Cerebellar nuclear complex (tissue), 1 donor: Measurements from ENCODE around the gene OR5B3.
"Not testable (repeated sequence)": the region's sequence is repeated elsewhere in the genome, so short reads cannot be mapped to it uniquely, and the experiment has no call there.

Source experiments
- DNase-seq, 2 experiments: peaks; one replicate each; lab custom pipeline; 2025; lab: John Stamatoyannopoulos, UW

The OR5B3 gene

GRCh38 chr11:58406774-58407173, at the start of gene OR5B3:
Gene OR5B3, minus strand, starts transcription at chr11:58406874. Its CDS starts 3,465 bp downstream, at chr11:58403409.
- DNase-seq, result no peak

- no peak for DNase-seq
These were observed 44.9 kb upstream of the OR5B3 start for GRCh38 chr11:58451585-58451984.

- no peak for DNase-seq
These were observed 39.6 kb upstream of the OR5B3 start for GRCh38 chr11:58446294-58446693.

- no peak for DNase-seq
These were observed 37.6 kb upstream of the OR5B3 start for GRCh38 chr11:58444300-58444699.

GRCh38 chr11:58442136-58442535, 35.5 kb upstream of the OR5B3 start, which contains the start of gene OR5B12:
Gene OR5B12, minus strand, starts transcription at chr11:58442236. Its CDS starts 2,085 bp downstream, at chr11:58440151.
- DNase-seq, result no peak

- no peak for DNase-seq
These were observed 31.8 kb upstream of the OR5B3 start for GRCh38 chr11:58438486-58438885.

- DNase-seq, result no peak
These were observed 27.5 kb upstream of the OR5B3 start for GRCh38 chr11:58434217-58434616.

GRCh38 chr11:58433638-58434203, 27.0 kb upstream of the OR5B3 start:
- DNase-seq, result no peak

- DNase-seq, result no peak
These were observed 22.6 kb upstream of the OR5B3 start for GRCh38 chr11:58429273-58429672.

- DNase-seq, result no peak
These were observed 21.3 kb upstream of the OR5B3 start, which contains the start of gene OR5B2 for GRCh38 chr11:58428021-58428420. Gene OR5B2, minus strand, starts transcription at chr11:58428121. Its CDS starts 4,860 bp downstream, at chr11:58423261.

- DNase-seq, result not testable (repeated sequence)
These were observed 7.1 kb downstream of the OR5B3 start for GRCh38 chr11:58399622-58400021.

GRCh38 chr11:58395581-58395980, 11.1 kb downstream of the OR5B3 start:
- no peak for DNase-seq

GRCh38 chr11:58394195-58394594, 12.5 kb downstream of the OR5B3 start:
- no peak for DNase-seq

GRCh38 chr11:58392746-58393145, 13.9 kb downstream of the OR5B3 start:
- DNase-seq, result no peak

GRCh38 chr11:58391879-58392278, 14.8 kb downstream of the OR5B3 start:
- no peak for DNase-seq

GRCh38 chr11:58390551-58391063, 16.1 kb downstream of the OR5B3 start:
- no peak for DNase-seq

GRCh38 chr11:58358969-58359368, 47.7 kb downstream of the OR5B3 start, which contains the start of gene OR5B17:
Gene OR5B17, minus strand, starts transcription at chr11:58359069. Its CDS starts 0 bp downstream, at chr11:58359069.
- no peak for DNase-seq

GRCh38 chr11:58354727-58355126, 51.9 kb downstream of the OR5B3 start:
- DNase-seq, result no peak
